Hematopoietic multipotent progenitor cell treated with erythropoietin and hydrocortisone succinate and interleukin-3 and kit ligand, for 17 days (in vitro differentiated cells): ENCODE measurements around the gene PLPP6.
"Not testable (repeated sequence)": the region's sequence is repeated elsewhere in the genome, so short reads cannot be mapped to it uniquely, and the experiment has no call there.

Experiments used
- DNase-seq: peaks from one replicate; pipeline ENCODE4 v3.0.0-alpha.2; 2015; ENCODE audit warnings: low spot score

The PLPP6 gene

DNA sequence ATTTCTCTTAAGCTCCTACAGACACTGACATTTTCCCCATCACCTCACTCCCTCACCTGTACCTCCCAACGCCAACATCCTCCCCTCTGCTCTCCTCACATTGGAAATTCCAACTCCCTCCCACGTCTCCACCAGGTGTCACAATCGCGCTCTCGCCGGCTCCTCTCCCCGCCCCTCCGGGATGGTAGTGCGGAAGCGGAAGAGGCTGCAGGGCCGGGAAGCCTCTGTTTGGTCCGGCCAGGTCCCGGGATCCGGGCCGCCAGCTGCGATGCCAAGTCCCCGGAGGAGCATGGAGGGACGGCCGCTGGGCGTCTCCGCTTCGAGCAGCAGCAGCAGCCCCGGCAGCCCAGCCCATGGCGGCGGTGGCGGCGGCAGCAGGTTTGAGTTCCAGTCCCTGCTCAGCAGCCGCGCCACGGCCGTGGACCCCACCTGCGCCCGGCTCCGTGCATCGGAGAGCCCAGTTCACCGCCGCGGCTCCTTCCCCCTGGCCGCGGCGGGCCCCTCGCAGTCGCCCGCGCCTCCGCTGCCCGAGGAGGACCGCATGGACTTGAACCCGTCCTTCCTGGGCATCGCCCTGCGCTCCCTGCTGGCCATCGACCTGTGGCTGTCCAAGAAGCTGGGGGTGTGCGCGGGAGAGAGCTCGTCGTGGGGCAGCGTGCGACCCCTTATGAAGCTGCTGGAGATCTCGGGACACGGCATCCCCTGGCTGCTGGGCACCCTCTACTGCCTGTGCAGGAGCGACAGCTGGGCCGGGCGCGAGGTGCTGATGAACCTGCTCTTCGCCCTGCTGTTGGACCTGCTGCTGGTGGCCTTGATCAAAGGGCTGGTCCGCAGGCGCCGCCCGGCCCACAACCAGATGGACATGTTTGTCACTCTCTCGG lies at the start of gene PLPP6:
Gene PLPP6, plus strand, starts transcription at position 187 of the 881 bp plus-strand sequence. Its CDS starts 82 bp downstream, at position 269.
- DNase-seq: peak; percentile 84

DNA sequence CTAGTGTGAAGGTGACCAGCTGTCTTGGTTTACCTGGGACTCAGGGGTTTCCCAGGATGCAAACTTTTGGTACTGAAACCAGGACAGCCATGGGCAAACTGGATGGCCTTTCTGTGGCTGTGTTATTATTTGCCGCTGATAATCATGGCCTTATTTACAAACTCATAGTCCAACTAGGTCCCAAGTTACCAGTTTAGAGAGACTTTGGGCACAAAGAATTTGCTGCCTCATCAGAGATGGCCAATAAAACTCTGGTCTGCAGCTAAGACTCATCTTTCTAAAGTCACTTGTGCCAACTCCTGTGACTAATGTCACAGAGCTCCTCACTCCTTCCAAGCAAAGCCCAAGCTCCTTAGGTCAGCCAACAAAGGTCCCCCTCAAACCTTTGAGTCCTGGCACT lies 47.5 kb upstream of the PLPP6 start:
- no peak for DNase-seq

DNA sequence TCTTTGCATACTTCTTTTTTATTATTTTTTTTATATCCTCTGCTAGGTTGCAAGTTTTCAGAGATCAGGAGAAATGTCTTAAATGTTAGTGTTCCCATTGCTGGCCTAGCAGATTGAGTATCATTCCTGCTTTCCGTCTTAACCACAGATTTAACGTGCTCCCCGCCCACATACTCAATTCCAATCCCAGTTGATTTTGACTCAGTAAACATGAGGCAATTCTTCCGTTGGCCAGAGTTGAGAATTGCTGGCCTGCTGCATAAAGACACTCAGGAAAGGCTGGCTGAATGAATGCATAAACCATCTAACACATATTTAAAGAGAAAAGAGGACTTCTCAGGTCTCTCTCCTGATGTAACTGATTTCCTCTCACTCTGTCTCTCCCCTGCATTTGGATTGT lies 46.8 kb upstream of the PLPP6 start:
- DNase-seq: no peak

DNA sequence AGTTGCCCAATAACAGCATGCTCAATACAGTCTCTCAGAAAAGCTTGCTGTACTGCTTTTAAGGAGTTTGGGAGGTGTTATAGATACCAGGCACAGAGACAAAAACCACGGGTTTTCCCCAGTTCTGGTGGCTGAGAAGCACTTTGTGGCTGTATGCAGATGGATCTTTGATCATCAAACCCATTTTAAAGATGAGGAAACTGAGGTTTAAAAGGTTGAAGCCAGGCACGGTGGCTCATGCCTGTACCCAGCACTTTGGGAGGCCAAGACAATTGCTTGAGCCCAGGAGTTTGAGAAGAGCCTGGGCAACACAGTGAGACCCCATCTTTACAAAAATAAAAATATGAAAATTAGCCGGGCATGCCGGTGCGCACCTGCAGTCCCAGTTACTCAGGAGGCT lies 46.3 kb upstream of the PLPP6 start:
- DNase-seq: no peak

DNA sequence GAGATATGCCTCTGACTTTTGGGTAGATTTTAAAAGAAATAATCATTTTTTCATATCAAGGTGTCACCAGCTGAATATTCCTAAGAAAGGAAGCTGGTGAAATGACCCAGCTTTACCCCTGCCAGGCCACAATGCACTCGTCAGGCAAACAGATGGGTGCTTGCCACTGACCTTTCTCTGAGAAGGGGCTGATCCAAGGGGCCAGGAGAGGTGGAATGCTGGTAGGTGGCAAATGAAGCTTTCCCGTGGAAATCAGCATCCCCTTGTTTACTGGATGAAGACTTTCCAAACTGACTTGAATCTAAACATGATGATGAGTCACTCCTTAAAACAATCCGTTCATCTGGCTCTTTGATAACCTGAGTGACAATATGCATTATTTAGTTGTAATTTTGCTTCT lies 44.3 kb upstream of the PLPP6 start:
- DNase-seq: no peak

DNA sequence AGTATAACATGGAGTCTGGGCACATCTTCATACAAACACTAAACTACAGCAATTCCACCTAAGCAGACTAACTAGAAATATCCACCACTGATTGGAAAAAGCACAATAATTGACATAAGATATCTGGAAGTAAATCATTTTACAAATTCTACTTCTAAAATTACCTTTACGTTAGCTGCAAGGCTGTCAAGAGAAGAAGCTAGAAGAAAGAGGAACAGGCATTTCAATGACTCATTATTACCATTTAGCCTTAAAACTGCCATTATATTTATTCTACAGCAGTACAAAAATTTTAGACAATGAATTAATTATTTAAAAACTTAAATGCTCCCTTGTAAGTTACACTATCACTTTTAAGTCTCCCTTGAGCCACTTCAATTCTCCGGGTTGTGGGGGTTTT lies 43.4 kb upstream of the PLPP6 start:
- no peak for DNase-seq

DNA sequence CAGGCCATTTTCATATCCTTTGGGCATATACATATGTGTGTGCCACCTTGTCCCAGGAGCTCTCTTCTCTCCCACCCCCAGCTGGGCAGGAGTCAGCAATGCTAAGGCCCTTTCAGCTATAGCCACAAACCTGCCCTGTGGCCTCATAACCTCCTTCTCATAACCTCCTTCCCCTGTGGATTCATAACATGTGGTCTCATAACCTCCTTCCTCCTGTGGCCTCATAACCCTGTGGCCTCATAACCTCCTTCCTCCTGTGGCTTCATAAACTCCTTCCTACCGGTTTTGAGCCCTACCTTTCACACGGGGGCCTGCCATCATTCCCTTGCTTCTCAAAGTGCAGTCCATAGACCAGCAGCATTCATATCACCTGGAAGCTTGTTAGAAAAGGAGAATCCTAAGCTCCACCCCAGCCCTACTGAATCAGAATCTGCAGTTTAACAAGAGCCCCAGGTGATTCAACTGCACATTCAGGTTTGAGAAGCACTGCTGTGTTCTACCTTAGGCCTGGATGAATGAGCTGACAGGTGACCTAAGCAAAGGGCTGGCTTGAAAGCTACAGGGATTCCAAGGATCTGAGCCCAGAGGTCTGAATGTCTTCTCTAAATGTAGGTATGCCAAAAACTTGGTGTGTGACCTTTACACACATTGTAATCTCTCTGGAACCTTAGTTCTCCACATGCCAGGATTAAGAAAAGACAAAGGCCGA lies 41.9 kb upstream of the PLPP6 start:
- no peak for DNase-seq

DNA sequence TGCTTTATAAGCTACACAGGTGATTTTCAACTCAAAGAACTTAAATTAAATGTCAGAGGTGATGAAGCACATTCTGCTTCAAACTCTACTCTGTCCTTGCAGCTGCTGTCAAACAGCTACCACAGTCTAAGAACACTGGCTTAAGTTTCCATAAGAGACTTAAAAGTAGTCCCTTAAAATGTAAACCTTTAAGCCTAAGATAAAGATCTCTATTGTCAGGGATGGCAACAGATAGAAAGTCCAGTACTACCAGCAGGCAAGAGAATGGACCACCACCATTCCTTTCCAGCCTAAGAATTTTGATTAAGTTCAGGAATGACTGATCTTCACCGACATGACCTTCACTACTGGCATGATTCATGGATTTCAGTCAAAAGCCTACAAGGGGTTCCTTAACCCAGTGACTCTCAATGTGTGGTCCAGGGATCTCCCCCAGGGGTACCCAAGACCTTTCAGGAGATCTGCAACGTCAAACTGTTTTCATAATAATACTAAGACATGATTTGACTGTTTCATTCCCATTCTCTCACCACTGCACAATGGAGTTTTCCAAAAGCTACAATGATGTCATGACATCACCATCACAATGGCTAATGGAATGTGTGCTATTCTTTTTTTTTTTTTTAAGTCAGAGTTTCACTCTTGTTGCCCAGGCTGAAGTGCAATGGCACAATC lies 41.1 kb upstream of the PLPP6 start:
- no peak for DNase-seq

DNA sequence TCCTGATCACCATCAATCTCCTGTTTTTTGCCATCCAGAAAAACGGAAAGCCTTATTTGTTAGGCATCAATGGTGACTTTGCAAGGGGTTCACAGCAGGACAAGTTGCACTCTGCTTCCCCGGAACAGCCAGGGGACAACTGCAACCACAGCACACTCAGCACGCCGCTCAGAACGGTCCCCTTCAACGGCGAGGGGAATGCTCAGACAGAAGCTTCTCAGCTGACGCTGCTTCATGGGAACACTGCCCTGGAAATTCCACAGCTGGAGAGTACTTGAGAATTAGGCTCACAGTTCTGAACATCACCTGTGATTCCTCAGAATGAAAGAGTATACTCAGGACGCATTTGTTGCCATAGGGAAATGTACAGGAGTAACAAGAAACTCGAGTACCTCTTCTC lies 40.1 kb upstream of the PLPP6 start:
- DNase-seq: no peak

DNA sequence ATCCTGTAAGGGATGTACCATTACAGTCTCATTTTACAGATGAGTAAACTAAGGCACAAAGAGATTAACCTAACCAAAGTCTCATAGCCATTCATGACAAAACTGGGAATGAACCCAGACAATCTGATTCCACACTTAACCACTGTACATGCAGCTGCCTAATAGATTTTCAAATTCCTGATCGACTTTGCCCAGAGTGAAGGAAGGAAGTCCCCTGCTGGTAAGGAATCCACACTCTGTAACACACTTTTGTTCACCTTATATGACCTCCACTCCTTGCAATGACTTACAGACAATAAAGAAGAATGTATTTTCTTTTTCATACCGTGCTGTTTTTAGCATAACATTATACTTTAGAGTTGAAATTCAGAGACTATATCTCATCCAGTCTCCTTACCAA lies 31.3 kb upstream of the PLPP6 start:
- no peak for DNase-seq

DNA sequence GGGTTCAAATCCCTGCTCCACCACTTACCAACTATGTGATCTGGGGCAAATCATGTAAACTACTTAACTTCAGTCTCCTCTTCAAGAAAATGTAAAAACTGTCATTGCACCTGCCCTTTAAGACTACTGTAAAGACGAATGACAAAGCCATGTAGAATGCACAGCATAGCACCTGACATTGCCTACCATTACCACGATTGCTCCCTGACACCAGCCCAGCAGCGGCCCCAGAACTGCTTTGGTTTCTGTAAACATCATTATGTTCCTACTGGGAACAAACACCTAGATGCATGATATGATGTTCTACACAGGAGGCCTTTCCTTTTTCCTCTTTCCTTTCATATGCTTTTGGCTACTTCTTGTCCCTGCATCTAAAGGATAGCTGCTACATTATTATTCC lies 23.1 kb upstream of the PLPP6 start:
- DNase-seq: no peak

DNA sequence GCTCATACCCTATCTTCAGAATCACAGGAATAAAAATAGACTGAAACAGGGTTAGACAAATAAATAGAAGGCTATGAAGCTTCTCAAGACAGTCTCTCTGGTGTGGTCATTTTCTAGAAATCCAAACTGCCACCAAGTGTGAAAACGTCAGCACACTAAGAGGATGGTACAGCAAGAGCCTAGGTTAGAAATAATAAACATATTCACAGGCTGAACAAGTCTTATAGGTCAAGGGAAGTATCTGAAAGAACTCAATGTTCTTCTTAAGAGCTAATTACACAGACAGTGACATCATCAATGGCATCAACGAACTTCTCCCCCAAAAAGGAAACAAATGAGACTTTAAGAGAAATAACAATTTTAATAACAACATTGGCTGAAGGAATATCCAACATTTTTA lies 22.7 kb upstream of the PLPP6 start:
- DNase-seq: no peak

DNA sequence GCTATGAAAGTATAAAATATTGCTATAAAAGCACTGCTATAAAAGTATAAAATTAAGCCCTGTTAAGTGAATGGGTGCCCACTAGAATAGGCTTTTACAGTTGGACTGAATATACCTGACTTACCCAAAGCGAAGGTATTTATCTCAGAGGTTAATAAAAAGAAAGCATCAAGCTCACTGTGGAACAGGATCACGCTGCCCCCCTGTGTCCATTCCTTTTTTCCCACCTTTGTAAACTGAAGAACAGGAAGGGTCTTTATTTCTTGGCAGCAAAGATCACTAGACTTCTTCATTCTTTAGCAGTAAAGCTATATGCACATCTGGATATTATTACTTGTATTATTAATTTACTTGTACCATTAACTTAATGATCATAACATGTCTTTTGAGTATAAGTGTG lies 22.1 kb upstream of the PLPP6 start:
- DNase-seq: no peak

DNA sequence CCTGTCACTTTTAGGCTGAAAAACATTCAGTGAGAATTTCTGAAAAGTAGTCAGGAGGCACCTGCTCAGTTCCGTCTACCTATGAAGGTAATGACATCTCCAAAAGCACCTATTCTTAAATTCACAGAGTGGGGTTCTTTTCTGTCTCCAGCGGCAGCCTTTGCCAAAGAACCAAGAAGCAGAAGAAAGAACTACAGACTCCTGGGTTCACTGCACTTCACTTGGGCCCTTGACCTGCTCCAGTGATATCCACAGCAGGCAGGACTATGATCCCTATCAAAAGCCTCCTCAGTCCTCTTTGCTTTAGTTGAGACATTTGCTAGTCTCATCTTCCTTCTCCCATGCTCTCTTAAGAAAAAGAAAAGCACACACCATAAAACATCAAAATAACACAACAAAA lies 19.7 kb upstream of the PLPP6 start:
- DNase-seq: no peak

DNA sequence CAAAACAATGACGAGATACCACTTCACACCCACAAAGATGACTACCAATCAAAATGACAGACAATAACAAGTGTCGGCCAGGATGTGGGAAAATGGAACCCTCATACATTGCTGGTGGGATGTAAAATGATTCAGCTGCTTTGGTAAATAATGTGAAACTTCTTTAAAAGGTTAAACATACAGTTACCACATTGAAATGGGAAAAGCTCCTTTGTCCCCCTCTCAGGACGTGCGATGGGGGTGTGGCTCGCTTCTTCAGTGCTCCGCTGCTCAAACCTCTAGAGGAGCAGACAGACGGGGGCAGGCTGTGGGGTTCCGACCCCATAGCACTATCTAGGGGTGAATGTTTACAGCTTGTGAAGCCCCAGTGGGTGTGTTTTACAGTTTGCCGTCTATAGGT lies 8.0 kb upstream of the PLPP6 start:
- no peak for DNase-seq

DNA sequence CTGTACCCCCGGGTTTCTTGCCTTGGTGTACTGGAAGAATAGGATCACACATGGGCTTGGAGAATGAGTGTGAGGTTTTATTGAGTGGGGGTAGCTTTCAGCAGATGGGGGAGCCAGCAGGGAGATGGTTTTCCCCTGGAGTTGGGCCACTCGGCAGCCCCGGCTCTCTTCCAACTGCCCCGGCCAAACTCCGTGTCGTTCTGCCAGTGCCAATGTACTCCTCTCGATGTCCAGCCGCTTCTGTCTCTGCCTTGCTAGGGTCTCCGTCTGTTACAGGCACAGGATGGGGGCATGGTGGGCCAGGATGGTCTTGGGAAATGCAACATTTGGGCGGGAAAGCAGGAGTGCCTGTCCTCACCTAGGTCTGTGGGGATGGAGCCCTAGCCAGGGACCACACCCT lies 7.6 kb upstream of the PLPP6 start:
- no peak for DNase-seq

DNA sequence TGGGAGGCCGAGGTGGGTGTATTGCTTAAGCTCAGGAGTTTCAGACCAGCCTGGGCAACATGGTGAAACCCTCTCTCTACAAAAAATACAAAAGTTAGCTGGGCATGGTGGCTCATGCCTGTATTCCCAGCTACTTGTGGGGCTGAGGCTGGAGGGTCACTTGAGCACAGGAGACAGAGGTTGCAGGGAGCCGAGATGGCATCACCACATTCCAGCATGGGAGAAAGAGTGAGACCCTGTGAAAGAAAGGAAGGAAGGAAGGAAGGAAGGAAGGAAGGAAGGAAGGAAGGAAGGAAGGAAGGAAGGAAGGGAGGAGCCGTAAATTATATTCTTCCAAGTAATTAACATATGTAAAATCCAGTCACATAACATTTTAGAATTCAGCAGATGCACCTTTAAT lies 5.9 kb upstream of the PLPP6 start:
- not testable (repeated sequence) for DNase-seq

DNA sequence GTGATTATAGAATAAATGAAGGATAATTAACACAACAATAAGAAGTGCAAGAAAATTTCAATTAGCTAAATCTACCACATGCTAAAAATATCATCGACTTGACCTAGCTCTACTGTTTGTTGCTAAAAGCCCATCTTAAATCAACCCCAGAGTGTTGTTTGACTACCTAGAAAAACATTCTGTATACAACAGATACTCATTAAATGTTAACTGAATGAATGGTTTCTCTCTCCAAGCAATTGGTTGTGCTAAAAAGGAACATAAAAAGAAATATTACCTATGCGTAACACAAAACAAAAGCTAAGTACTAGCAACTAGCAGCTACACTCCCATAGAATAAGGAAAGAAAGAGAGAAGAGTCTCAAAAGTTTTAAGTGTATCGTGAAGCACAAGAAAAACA lies 5.5 kb upstream of the PLPP6 start:
- no peak for DNase-seq

DNA sequence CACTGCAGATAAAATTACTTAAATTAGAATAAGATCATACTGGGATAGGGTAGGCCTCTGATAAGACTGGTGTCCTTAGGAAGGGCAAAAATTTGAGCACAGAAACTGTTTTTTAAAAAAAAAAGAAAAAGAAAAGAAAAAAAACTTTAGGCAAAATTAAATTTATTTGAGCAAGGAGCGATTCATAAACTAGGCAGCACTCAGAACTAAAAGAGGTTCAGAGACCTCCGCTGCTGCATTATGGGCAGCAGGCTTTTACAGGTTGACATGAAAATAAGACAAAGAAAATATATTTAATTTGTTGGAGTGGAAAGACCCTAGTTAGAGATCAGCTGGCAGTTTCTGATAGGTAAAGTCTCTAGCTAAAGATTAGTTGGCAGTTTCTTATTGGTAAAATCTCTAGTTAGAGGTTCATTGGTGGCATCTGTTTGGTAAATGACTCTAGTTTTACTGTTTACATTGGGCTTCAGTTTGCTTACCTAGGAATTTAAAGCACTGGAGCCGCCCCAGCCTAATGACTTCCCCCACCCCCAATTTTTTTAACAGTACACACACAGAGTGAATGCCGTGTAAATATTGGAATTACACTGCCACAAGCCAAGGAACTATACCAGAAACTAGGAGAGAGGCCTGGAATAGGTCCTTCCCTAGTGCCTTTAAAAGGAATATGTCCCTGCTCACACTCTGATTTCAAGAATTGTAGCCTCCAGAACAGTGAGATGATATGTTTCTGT lies 4.5 kb upstream of the PLPP6 start:
- no peak for DNase-seq

DNA sequence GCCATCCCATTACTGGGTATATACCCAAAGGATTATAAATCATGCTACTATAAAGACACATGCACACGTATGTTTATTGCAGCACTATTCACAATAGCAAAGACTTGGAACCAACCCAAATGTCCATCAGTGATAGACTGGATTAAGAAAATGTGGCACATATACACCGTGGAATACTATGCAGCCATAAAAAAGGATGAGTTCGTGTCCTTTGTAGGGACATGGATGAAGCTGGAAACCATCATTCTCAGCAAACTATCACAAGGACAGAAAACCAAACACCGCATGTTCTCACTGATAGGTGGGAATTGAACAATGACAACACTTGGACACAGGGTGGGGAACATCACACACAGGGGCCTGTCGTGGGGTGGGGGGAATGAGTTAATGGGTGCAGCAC lies 1.4 kb upstream of the PLPP6 start:
- DNase-seq: not testable (repeated sequence)

DNA sequence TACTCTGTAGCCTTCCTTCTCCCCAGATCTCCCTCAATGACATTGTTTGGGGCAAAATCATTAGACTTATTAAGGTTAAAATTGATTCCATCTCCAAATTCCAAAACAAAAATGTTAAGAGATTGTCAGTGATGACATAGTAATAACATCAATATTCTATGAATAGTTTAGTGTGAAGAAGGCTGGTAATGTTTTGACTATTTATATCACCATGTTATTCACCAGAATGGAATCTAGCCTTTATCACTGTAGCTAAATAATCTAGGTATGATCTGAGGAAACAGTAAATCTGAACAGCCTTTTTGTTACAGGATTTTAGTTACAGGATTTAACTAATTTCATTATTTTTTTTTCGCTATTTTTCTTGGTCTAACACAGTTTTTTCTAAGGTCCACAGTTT lies 929 bp upstream of the PLPP6 start:
- no peak for DNase-seq

DNA sequence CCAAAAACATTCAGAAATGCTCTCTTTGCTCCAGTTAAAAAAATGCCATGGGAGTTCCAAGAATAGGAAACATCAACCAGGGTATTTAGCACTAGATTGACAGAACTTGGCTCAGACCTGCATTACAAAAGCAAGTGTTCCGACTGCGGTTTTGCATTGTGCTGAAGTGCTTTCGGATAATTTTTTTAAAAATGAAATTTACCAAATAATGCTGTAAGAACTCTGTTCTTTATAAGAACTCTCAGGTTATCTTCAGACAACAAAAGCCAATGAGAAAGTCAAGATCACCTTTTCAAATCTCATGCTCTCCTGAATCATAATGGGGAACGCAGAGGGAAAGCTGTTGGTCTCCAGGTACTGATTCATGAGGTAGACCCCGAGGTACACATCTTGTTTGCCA lies 483 bp upstream of the PLPP6 start:
- DNase-seq: no peak
